B cell (primary cell): Measurements from ENCODE around the gene DHRS4.

Experiments
- CTCF ChIP-seq: fragments of 200-600 bp; IDR thresholded peaks from one replicate; pipeline ENCODE4 v1.8.0; 2022; ENCODE audit warnings: antibody characterized with exemption, mild to moderate bottlenecking
- EZH2 ChIP-seq: IDR thresholded peaks from 2 replicates; pipeline ENCODE4 v1.6.1; 2012; ENCODE audit warnings: borderline replicate concordance, low read depth, mild to moderate bottlenecking, moderate library complexity, low read length; ENCODE audit not compliant: insufficient read depth, poor library complexity, severe bottlenecking

- TF ChIP-seq CTCF: no peak
- no peak for TF ChIP-seq EZH2
Measured at GRCh38 chr14:23929136-23929535, 24.4 kb upstream of the DHRS4 start.
